ENCODE data around the gene SNX9. TPM values are rescaled to one million over a fixed set of nuclear protein-coding genes. Genes with fewer than 3 reads are reported as not detected.

Gene SNX9
- total and polyA plus RNA-seq, 2 of the 8 experiments (the other 6 are each of a cell fraction or from before 2014, with no cell fraction given), result 11.8 to 23.2 TPM

DNA sequence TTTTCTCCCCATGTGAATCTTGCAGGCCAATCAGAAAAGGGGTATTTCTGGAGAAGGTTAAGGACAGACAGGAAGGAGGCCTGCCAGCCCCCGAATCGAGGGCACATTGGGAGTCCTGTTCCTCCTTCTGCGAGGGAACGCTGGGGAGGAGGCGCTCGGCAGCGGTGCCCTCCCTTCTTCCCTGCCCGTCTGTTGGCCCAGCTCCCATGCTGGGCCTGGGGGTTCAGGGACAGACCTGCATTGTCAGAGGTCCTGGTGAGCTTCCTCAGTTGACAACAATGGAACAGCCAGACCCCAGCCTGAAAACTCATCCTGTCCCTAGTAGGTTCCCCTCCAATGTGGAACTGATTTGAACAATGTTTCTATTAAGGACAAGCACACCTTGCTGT, 143.5 kb downstream of the SNX9 start (continued):
- TF ChIP-seq, protein P1, sequence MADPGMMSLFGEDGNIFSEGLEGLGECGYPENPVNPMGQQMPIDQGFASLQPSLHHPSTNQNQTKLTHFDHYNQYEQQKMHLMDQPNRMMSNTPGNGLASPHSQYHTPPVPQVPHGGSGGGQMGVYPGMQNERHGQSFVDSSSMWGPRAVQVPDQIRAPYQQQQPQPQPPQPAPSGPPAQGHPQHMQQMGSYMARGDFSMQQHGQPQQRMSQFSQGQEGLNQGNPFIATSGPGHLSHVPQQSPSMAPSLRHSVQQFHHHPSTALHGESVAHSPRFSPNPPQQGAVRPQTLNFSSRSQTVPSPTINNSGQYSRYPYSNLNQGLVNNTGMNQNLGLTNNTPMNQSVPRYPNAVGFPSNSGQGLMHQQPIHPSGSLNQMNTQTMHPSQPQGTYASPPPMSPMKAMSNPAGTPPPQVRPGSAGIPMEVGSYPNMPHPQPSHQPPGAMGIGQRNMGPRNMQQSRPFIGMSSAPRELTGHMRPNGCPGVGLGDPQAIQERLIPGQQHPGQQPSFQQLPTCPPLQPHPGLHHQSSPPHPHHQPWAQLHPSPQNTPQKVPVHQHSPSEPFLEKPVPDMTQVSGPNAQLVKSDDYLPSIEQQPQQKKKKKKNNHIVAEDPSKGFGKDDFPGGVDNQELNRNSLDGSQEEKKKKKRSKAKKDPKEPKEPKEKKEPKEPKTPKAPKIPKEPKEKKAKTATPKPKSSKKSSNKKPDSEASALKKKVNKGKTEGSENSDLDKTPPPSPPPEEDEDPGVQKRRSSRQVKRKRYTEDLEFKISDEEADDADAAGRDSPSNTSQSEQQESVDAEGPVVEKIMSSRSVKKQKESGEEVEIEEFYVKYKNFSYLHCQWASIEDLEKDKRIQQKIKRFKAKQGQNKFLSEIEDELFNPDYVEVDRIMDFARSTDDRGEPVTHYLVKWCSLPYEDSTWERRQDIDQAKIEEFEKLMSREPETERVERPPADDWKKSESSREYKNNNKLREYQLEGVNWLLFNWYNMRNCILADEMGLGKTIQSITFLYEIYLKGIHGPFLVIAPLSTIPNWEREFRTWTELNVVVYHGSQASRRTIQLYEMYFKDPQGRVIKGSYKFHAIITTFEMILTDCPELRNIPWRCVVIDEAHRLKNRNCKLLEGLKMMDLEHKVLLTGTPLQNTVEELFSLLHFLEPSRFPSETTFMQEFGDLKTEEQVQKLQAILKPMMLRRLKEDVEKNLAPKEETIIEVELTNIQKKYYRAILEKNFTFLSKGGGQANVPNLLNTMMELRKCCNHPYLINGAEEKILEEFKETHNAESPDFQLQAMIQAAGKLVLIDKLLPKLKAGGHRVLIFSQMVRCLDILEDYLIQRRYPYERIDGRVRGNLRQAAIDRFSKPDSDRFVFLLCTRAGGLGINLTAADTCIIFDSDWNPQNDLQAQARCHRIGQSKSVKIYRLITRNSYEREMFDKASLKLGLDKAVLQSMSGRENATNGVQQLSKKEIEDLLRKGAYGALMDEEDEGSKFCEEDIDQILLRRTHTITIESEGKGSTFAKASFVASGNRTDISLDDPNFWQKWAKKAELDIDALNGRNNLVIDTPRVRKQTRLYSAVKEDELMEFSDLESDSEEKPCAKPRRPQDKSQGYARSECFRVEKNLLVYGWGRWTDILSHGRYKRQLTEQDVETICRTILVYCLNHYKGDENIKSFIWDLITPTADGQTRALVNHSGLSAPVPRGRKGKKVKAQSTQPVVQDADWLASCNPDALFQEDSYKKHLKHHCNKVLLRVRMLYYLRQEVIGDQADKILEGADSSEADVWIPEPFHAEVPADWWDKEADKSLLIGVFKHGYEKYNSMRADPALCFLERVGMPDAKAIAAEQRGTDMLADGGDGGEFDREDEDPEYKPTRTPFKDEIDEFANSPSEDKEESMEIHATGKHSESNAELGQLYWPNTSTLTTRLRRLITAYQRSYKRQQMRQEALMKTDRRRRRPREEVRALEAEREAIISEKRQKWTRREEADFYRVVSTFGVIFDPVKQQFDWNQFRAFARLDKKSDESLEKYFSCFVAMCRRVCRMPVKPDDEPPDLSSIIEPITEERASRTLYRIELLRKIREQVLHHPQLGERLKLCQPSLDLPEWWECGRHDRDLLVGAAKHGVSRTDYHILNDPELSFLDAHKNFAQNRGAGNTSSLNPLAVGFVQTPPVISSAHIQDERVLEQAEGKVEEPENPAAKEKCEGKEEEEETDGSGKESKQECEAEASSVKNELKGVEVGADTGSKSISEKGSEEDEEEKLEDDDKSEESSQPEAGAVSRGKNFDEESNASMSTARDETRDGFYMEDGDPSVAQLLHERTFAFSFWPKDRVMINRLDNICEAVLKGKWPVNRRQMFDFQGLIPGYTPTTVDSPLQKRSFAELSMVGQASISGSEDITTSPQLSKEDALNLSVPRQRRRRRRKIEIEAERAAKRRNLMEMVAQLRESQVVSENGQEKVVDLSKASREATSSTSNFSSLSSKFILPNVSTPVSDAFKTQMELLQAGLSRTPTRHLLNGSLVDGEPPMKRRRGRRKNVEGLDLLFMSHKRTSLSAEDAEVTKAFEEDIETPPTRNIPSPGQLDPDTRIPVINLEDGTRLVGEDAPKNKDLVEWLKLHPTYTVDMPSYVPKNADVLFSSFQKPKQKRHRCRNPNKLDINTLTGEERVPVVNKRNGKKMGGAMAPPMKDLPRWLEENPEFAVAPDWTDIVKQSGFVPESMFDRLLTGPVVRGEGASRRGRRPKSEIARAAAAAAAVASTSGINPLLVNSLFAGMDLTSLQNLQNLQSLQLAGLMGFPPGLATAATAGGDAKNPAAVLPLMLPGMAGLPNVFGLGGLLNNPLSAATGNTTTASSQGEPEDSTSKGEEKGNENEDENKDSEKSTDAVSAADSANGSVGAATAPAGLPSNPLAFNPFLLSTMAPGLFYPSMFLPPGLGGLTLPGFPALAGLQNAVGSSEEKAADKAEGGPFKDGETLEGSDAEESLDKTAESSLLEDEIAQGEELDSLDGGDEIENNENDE (IDR thresholded peaks at IDR 0.05; ENCODE audit: insufficient replicate concordance, low read length), result no peak
- TF ChIP-seq EZH2 (IDR thresholded peaks at IDR 0.05; ENCODE audit: low read depth, low read length, severe bottlenecking) (no peak), YY1 (IDR thresholded peaks at IDR 0.05; ENCODE audit: low read depth, low read length) (no peak), TAF7 (optimal IDR thresholded peaks at IDR 0.05; ENCODE audit: borderline replicate concordance, low read depth, low read length) (no peak), PHF8 (conservative IDR thresholded peaks at IDR 0.05; ENCODE audit: low read depth, low read length) (no peak), RBBP5 (IDR thresholded peaks at IDR 0.05; ENCODE audit: borderline replicate concordance, low read depth, low read length) (no peak), EP300 (IDR thresholded peaks at IDR 0.05; ENCODE audit: borderline replicate concordance in 1 of 2, low read depth in 2 of 2, low read length in 2 of 2) (no peak), KDM1A (IDR thresholded peaks at IDR 0.05; ENCODE audit: borderline replicate concordance, low read length) (no peak)
- TF ChIP-seq, protein P2, sequence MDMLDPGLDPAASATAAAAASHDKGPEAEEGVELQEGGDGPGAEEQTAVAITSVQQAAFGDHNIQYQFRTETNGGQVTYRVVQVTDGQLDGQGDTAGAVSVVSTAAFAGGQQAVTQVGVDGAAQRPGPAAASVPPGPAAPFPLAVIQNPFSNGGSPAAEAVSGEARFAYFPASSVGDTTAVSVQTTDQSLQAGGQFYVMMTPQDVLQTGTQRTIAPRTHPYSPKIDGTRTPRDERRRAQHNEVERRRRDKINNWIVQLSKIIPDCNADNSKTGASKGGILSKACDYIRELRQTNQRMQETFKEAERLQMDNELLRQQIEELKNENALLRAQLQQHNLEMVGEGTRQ (IDR thresholded peaks at IDR 0.05; ENCODE audit: low read length), result no peak

Data from H1 (cell line).